Measurements from ENCODE around the gene ZNF470.

ZNF470 gene

DNA sequence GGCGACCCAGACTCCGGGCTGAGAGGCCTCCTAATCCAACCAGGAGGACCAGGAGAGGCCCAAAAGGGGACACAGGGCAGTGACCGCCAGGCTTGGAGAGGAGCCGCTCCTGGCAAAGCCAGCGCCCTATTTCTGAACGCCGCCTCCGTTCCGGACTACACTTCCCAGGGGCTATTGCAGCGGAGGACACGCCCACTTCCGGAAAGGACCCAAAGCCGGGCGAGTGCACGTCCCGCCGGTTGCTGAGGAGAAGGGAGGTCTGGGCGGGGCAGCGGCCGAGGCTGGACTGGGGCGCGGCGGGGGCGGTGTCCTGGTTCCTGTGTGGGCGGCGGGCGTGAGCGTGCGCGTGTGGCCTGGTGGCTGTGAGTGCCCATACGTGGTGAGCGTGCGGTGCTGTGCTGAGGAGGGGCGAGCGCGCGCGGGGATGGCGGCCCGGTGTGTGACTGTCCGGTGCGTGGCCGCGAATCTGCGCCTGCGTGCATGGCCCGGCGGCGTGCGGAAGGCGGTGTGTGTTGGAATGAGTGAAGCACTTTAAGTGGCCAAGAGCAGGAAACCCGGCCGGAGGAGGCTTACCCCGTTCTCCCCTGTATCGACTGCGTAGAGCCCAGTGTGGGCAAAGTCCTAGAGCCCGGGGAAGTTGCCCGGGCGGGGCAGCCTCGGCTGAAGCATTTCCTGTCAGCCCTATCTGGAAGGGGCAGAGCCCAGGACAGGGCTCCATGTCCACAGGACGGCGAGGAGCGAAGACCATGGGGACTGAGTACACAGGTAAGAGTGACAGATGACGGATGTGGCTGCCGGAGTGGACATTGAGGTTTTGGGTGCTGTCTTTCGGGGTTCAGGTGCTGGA, at the start of gene ZNF470:
Gene ZNF470 (plus strand): TSS at position 195 of the 847 bp plus-strand sequence. CDS start 2,844 bp downstream, outside the sequence.
- DNase-seq = peak; percentile 91

DNA sequence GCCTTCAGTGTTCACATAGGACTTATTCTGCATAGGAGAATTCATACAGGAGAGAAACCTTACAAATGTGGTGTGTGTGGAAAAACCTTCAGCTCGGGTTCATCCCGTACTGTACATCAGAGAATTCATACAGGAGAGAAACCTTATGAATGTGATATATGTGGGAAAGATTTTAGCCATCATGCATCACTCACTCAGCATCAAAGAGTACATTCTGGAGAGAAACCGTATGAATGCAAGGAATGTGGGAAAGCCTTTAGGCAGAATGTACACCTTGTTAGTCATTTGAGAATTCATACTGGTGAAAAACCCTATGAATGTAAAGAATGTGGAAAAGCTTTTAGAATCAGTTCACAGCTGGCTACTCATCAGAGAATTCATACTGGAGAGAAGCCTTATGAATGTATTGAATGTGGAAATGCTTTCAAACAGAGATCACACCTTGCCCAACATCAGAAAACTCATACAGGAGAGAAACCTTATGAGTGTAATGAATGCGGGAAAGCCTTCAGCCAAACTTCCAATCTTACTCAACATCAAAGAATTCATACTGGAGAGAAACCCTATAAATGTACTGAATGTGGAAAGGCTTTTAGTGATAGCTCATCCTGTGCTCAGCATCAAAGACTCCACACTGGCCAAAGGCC, 41.9 kb upstream of the ZNF470 start:
- DNase-seq = no peak

GRCh38 chr19:56537442-56537841, 29.8 kb upstream of the ZNF470 start:
- DNase-seq = no peak

DNA sequence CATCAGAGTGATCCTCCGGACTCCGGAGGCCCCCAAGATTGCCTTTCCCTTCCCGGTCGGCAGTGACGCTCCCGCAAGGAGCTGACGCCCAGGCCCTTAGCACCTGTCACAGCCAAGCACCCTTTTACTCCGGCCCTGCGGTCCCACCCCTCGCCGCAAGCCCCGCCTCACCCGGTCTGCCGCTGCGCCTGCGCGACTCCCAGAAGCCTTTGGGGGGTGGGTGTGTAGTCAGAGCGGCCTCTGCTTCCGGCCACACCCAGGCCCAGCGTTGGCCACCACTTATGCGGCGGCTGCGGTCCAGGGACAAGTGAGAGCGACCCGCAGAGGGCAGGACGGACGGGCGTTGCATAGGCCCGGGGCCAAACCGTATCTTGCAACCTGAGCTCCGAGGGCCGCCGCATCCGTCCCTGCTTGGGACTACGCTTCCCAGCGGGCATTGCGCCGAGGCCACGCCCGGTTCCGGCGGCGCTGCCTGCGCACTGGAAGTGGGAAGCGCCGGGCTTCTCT, 29.0 kb upstream of the ZNF470 start:
- peak; percentile 92 for DNase-seq

- DNase-seq = peak; percentile 80
Observed at GRCh38 chr19:56538761-56539263, 28.5 kb upstream of the ZNF470 start, which contains the start of gene ZFP28. Gene ZFP28, plus strand, starts transcription at chr19:56538948. Its CDS starts 71 bp downstream, at chr19:56539019.

DNA sequence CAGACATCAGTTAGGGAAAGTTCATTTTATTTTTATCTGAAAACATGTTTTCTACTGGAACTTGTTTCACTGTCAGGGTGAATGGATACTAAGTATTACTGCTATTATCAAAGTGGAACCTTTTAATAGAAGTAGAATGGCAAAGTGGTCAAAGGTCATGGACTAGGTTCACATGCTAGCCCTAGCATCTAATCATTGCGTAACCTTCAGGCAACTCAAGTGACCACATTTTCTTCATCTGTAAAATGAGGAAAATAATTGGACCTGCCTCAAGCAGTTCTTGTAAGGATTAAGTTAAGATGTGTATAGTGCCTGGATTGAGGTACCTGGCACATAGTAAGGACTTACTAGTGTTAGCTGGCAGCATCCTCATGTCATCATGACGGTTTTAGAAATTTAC, 23.5 kb upstream of the ZNF470 start:
- no peak for DNase-seq

DNA sequence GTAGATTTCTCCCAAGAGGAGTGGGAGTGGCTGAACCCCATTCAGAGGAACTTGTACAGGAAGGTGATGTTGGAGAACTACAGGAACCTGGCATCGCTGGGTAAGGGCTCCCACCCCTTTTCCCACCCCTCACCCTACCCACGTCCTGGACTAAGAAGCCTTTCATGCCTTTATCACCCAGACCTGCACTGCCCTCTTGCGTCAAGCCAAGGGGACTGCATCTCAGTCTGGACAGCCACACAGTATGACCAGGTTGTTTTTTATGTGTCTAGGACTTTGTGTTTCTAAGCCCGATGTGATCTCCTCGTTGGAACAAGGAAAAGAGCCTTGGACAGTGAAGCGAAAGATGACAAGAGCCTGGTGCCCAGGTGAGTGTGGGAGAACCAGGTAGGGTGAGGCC, 19.7 kb upstream of the ZNF470 start:
- DNase-seq = no peak

GRCh38 chr19:56554272-56554869, 12.9 kb upstream of the ZNF470 start:
- DNase-seq = no peak

- no peak for DNase-seq
Observed at GRCh38 chr19:56562766-56563165, 4.5 kb upstream of the ZNF470 start.

GRCh38 chr19:56566904-56567273, 379 bp upstream of the ZNF470 start:
- peak; percentile 68 for DNase-seq

DNA sequence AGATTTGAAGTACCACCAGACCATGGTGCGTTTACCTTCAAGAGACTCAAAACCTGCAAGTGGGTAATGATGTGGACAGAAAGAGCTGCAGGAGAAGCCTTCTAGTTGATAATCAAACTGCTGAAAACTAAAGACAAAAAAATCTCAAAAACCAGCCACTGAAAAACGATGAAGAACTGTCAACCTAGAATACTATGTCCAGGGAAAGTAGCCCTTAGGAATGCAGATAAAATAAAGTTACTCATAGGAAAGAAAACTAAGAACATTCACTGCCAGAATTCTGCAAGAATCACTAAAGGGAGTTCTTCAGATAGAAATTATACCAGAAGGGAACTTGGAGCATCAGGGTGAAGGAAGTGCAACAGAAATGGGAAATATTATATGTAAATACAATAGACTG, 5.3 kb downstream of the ZNF470 start:
- DNase-seq = no peak

DNA sequence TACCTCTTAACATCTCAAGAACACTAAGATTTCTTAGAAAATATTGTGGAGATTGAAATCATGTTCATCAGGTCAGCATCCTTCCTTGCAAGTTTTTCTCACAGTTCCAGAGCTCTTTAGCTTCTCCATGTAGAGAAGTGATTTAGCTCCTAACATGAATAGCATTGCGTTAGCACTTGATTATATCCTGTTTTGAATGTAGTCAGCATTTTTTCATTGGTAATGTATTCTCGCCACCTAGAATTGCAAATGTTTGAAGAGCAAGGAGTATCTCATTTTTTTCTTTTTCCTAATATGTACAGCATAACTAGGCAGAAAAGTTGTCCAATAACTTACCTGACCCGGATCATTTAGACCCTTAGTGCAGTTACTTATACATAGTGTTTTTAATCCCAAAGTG, 6.6 kb downstream of the ZNF470 start:
- no peak for DNase-seq

DNA sequence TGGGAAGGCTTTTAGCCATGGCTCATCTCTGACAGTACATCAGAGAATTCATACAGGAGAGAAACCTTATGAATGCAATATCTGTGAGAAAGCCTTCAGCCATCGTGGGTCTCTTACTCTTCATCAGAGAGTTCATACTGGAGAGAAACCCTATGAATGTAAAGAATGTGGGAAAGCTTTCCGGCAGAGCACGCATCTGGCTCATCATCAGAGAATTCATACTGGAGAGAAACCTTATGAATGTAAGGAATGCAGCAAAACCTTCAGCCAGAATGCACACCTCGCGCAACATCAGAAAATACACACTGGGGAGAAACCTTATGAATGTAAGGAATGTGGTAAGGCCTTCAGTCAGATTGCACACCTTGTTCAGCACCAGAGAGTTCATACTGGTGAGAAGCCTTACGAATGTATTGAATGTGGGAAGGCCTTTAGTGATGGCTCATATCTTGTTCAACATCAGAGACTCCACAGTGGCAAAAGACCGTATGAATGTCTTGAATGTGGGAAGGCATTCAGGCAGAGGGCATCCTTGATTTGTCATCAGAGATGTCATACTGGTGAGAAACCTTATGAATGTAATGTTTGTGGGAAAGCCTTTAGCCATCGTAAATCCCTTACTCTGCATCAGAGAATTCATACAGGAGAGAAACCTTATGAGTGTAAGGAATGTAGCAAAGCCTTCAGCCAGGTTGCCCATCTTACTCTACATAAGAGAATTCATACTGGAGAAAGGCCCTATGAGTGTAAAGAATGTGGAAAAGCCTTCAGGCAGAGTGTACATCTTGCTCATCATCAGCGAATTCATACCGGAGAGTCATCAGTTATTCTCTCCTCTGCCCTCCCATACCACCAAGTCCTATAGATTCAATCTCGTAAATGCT, 10.7 kb downstream of the ZNF470 start:
- DNase-seq = no peak

DNA sequence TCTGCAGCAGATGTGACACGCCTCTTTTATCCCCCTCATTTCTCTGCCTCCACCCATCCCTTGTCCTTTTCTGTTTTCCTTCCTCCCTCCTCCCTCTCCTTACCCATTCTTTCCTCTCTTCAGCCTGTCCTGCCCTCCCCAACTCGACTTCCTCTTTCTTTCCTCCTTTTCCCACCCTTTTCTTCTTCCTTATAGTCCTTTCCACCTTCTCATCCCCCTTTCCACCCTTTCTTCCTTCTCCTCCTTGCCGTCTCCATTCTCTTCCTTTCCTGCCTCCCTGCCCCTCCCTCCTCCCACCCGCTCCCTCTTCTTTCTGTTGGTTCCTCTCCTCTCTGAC, 27.1 kb downstream of the ZNF470 start:
- DNase-seq = no peak

DNA sequence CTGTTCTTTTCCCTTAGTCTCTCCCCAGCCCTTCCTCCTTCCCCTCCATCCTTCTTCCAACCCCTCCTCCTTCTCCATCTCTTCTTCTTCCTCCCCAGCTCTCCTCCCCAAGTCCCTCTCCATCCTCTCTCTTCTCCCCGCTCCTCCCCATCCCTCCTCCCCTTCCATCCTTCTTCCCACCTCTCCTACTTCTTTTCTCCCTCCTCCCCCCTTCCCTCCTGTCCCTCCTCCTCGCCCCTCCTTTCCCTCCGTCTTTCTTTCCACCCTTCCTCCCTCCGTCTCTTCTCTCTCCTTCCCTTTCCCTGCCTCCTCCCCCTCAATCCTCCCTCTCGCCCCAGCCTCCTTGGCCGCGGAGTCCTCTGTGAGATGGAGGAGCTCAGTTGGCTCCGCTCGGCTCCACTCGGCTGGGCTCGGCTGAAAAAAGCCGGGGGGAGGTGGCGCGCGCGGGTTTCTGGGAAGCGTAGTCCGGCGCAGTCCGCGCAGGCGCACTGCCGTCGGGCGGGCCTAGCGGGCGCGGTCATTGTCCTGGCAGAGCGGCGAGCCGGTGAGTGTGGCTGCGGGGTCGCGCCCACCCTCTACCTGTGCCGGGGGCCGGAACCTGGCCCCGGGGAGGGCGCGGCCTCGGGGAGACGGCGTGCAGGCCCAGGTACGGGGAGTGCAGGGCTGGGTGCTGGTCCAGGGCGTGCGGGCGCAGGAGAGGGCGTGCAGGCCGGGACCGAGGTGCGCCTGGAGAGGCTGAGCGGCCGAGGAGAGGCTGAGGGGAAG, 27.7 kb downstream of the ZNF470 start, which contains the start of gene ZNF71:
Gene ZNF71 (plus strand): TSS at position 520 of the 765 bp plus-strand sequence. CDS start 6,257 bp downstream, outside the sequence.
- peak; percentile 91 for DNase-seq

DNA sequence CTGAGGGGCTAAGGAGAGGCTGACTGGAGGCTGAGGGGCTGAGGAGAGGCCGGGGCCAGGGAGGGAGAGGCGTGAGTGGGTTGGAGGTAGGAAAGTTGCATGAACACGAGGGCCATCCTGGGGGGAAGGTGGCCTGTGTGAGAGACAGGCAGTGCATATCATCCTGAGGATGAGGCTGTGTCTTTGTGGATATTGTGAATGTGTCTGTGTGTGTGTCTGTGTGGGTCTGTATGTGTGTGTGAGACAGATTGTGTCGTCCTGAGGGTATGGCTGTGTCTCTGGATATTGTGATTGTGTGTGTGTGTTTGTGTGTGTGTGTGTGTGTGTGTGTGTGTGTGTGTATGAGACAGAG, 28.3 kb downstream of the ZNF470 start:
- no peak for DNase-seq

- DNase-seq = no peak
Observed at GRCh38 chr19:56596676-56597075, 29.4 kb downstream of the ZNF470 start.

DNA sequence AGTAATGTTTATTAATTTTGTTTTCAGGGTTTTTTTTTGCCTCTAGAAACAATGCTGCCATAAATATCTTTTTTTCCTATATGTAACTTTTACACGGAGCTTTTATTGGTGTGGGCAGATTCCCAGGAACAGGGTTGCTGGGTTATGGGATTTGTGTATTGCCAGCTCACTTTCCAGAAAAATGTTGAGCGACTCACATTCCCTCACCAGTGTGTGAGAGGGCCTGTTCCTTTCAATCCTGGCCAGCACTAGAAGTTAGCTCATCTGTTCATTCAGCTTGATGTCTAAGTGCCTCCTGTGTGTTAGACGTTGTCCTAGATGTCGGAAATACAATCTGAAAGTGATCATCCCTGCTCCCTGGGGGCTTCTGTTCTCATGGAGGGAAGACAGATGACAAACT, 30.4 kb downstream of the ZNF470 start:
- no peak for DNase-seq

GRCh38 chr19:56601375-56601774, 34.1 kb downstream of the ZNF470 start:
- no peak for DNase-seq

GRCh38 chr19:56603829-56604228, 36.6 kb downstream of the ZNF470 start:
- no peak for DNase-seq

- DNase-seq = no peak
Observed at GRCh38 chr19:56608274-56608964, 41.2 kb downstream of the ZNF470 start.

All from stimulated activated CD8-positive, alpha-beta memory T cell treated with anti-CD3 and anti-CD28 coated beads, Interleukin-4, amount 100 ng/mL, for 48 hours (primary cell).